ENCODE data around the gene TMED4. TPM values are rescaled to one million over a fixed set of nuclear protein-coding genes. Genes with fewer than 3 reads are reported as not detected.

TMED4 gene
- total and polyA plus RNA-seq, 2 of the 13 experiments (the other 11 are each of a cell fraction or from before 2014, with no cell fraction given), result 81.4 to 109 TPM

DNA sequence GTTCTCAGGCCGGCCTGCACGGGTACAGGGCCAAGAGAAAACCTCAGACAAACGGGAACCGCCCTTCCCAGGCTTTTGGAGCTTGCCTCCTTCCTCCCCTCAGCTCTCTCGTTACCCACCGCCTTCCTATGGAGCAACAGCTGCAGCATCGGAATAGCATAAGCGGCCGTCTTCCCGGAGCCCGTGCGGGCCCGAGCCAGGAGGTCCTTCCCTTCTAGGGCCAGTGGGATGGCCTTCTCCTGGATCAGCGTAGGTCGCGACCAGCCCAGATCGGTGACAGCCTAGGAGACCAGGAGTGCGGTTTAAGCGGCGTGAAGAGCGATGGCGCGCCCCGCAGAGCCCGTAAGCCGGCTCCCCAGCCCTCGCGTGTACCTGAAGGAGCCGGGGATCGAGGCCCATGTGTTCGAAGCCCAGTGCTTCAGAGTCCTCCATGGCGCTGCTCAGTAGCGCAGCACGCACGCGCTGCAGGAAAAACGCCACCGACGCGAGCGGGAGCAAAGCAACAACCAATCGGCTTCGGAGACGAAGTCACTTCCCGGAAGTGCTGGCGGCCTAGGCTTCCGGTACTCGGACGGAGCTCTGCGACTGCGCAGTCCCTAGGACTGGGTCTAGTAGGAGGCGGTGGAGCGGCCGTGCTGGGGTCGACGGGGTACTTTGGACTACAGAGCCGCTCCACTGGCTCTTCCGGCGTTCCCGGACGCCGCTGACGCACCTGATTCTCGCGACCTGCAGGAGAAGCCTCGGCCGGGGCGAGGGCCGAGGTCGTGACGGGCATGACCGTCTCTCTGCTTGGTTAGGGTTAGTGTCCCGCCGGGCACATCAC, 8.4 kb downstream of the TMED4 start, which contains the start of gene DDX56 (continued):
- no peak for TF ChIP-seq NONO (IDR thresholded peaks at IDR 0.05)
- 0 out of 2 replicates have a peak, but pooled peaks have one; percentile 35 for TF ChIP-seq NONO (CRISPR knock-in tag; conservative IDR thresholded peaks at IDR 0.05)
- no peak for TF ChIP-seq SKI (IDR thresholded peaks at IDR 0.05; ENCODE audit: partially characterized antibody)
- TF ChIP-seq XRCC5 (optimal IDR thresholded peaks at IDR 0.05; ENCODE audit: low read length), result peak; percentile 46
- peak; percentile 86 for TF ChIP-seq ZNF274 (CRISPR knock-in tag; IDR thresholded peaks at IDR 0.05)
- TF ChIP-seq, protein P1, sequence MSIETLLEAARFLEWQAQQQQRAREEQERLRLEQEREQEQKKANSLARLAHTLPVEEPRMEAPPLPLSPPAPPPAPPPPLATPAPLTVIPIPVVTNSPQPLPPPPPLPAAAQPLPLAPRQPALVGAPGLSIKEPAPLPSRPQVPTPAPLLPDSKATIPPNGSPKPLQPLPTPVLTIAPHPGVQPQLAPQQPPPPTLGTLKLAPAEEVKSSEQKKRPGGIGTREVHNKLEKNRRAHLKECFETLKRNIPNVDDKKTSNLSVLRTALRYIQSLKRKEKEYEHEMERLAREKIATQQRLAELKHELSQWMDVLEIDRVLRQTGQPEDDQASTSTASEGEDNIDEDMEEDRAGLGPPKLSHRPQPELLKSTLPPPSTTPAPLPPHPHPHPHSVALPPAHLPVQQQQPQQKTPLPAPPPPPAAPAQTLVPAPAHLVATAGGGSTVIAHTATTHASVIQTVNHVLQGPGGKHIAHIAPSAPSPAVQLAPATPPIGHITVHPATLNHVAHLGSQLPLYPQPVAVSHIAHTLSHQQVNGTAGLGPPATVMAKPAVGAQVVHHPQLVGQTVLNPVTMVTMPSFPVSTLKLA (IDR thresholded peaks at IDR 0.05), result peak; percentile 45
- peak; percentile 88 for TF ChIP-seq IKZF4 (CRISPR knock-in tag; IDR thresholded peaks at IDR 0.05; ENCODE audit: borderline replicate concordance, low read depth, not compliant biosample characterization)
- peak; percentile 92 for TF ChIP-seq POLR2G (IDR thresholded peaks at IDR 0.05; ENCODE audit: low read depth, low read length)
- 0 out of 2 replicates have a peak, but pooled peaks have one; percentile 71 for TF ChIP-seq ZNF367 (CRISPR knock-in tag; IDR thresholded peaks at IDR 0.05; ENCODE audit: borderline replicate concordance)
- TF ChIP-seq ZNF747 (CRISPR knock-in tag; IDR thresholded peaks at IDR 0.05; ENCODE audit: borderline replicate concordance), result peak; percentile 80; the same call in 1 of the 2 replicates
- 0 out of 2 replicates have a peak, but pooled peaks have one; percentile 68 for TF ChIP-seq ZNF740 (CRISPR knock-in tag; IDR thresholded peaks at IDR 0.05)
- no peak for TF ChIP-seq HNRNPL (IDR thresholded peaks at IDR 0.05; ENCODE audit: low read depth, low read length)
- TF ChIP-seq, protein P2, sequence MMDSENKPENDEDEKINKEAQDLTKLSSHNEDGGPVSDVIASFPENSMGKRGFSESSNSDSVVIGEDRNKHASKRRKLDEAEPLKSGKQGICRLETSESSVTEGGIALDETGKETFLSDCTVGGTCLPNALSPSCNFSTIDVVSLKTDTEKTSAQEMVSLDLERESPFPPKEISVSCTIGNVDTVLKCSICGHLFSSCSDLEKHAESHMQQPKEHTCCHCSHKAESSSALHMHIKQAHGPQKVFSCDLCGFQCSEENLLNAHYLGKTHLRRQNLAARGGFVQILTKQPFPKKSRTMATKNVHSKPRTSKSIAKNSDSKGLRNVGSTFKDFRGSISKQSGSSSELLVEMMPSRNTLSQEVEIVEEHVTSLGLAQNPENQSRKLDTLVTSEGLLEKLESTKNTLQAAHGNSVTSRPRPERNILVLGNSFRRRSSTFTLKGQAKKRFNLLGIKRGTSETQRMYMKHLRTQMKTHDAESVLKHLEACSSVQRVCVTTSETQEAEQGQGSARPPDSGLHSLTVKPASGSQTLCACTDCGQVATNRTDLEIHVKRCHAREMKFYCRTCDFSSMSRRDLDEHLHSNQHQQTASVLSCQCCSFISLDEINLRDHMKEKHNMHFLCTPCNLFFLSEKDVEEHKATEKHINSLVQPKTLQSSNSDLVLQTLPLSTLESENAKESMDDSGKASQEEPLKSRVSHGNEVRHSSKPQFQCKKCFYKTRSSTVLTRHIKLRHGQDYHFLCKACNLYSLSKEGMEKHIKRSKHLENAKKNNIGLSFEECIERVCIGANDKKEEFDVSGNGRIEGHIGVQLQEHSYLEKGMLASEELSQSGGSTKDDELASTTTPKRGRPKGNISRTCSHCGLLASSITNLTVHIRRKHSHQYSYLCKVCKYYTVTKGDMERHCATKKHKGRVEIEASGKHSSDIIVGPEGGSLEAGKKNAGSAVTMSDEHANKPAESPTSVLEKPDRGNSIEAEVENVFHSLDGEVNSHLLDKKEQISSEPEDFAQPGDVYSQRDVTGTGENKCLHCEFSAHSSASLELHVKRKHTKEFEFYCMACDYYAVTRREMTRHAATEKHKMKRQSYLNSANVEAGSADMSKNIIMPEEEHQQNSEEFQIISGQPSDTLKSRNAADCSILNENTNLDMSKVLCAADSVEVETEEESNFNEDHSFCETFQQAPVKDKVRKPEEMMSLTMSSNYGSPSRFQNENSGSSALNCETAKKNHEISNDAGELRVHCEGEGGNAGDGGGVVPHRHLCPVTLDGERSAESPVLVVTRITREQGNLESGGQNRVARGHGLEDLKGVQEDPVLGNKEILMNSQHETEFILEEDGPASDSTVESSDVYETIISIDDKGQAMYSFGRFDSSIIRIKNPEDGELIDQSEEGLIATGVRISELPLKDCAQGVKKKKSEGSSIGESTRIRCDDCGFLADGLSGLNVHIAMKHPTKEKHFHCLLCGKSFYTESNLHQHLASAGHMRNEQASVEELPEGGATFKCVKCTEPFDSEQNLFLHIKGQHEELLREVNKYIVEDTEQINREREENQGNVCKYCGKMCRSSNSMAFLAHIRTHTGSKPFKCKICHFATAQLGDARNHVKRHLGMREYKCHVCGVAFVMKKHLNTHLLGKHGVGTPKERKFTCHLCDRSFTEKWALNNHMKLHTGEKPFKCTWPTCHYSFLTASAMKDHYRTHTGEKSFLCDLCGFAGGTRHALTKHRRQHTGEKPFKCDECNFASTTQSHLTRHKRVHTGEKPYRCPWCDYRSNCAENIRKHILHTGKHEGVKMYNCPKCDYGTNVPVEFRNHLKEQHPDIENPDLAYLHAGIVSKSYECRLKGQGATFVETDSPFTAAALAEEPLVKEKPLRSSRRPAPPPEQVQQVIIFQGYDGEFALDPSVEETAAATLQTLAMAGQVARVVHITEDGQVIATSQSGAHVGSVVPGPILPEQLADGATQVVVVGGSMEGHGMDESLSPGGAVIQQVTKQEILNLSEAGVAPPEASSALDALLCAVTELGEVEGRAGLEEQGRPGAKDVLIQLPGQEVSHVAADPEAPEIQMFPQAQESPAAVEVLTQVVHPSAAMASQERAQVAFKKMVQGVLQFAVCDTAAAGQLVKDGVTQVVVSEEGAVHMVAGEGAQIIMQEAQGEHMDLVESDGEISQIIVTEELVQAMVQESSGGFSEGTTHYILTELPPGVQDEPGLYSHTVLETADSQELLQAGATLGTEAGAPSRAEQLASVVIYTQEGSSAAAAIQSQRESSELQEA (CRISPR knock-in tag; IDR thresholded peaks at IDR 0.05; ENCODE audit: not compliant biosample characterization), result peak; percentile 82
- peak; percentile 98 for TF ChIP-seq YEATS4 (CRISPR knock-in tag; IDR thresholded peaks at IDR 0.05; ENCODE audit: borderline replicate concordance)
- no peak for TF ChIP-seq SSRP1 (CRISPR knock-in tag; IDR thresholded peaks at IDR 0.05)
- no peak for TF ChIP-seq ZNF282 (IDR thresholded peaks at IDR 0.05; ENCODE audit: partially characterized antibody)
- no peak for TF ChIP-seq SOX6 (IDR thresholded peaks at IDR 0.05)
- peak; percentile 52; the same call in 1 of the 2 replicates for TF ChIP-seq SOX6 (CRISPR knock-in tag; IDR thresholded peaks at IDR 0.05)
- TF ChIP-seq CENPT (CRISPR knock-in tag; IDR thresholded peaks at IDR 0.05; ENCODE audit: low read depth), result peak; percentile 22; the same call in 1 of the 2 replicates
- peak; percentile 86 for TF ChIP-seq AKAP8 (CRISPR knock-in tag; IDR thresholded peaks at IDR 0.05)
